ENCODE results near the gene TTC39B. TPM values are rescaled to one million over a fixed set of nuclear protein-coding genes. Genes with fewer than 3 reads are reported as not detected.

TTC39B gene
- total RNA-seq, 1 donor from 2014 or later: 49.2 TPM

DNA sequence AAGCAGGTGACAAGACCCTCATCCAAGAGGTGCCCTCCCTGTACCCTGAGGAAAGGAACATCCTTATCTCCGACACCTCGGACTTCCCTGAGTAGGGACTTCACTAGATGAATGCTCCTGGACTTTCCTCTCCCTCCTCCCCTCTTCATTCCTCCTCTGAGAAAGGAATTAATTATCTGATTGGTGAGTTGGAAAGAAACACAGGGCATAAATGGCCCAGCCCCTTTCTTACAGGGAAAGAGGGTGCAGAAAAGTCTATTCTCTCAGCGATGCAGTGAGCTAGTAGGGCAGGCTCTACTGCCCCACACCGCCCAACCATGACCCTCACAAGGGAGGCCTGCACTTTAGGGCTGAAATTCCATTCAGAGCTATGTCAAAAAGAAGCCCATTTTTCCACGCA lies 87.5 kb downstream of the TTC39B start:
- ATAC-seq (no peak), DNase-seq (no peak)
- intact Hi-C loops (cut with DNase I): loop anchor here (10.0 kb wide), 1 partner anchor 205 kb away; the partner anchor contains the start of gene SNAPC3
- H3K27ac ChIP-seq: no peak overlapping the region
- H3K4me1 ChIP-seq: peaks cover 4% of the 10 kb centered on the region
- peaks cover 4% of the 10 kb centered on the region for H3K36me3 ChIP-seq
- no peaks in the 10 kb centered on the region for H3K9me3 ChIP-seq
- TF ChIP-seq, protein P1, sequence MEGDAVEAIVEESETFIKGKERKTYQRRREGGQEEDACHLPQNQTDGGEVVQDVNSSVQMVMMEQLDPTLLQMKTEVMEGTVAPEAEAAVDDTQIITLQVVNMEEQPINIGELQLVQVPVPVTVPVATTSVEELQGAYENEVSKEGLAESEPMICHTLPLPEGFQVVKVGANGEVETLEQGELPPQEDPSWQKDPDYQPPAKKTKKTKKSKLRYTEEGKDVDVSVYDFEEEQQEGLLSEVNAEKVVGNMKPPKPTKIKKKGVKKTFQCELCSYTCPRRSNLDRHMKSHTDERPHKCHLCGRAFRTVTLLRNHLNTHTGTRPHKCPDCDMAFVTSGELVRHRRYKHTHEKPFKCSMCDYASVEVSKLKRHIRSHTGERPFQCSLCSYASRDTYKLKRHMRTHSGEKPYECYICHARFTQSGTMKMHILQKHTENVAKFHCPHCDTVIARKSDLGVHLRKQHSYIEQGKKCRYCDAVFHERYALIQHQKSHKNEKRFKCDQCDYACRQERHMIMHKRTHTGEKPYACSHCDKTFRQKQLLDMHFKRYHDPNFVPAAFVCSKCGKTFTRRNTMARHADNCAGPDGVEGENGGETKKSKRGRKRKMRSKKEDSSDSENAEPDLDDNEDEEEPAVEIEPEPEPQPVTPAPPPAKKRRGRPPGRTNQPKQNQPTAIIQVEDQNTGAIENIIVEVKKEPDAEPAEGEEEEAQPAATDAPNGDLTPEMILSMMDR (IDR thresholded peaks at IDR 0.05): no peak
- H3K4me3 ChIP-seq: no peak overlapping the region
- no peaks in the 10 kb centered on the region for H3K27me3 ChIP-seq (ENCODE audit: low read depth)

DNA sequence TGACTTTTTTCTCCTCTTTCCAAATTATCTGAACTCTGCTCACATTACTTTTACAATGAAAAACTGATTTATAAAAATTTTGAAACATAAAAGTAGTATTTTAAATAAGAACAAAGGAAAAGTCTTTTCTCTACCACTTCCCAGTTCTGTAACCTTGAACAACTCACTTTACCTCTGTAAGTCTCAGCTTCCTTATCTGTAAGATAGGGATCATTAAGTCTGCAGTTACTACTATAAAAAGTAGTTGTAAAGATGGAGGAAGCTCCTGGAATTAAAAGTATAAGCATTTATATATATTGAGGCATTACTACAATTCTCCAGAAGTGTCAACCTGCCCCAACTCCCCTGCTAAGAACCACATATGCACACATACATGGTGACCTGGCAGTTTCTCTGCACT lies 88.0 kb downstream of the TTC39B start:
- DNase-seq (no peak), ATAC-seq (no peak)

DNA sequence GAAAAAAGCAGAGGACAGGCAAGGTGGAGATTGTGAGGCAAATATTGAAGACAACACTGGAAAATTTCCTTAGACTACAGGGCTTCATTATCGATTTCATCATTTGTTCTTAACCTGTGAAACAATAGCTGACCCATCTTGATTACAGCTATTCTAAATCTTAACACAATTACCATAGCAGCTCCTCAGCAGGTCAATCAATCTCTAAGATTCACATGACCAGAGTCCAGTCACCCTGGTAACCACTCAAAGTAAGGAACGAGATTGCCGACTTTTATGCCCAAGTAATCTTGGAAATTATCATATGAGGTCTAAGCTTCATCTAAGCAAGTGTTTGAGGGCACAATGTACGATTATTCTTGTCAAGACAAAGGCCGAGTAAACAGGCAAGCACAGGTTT lies 93.8 kb downstream of the TTC39B start:
- Histone ChIP-seq H3K4me3 (no peak overlapping the region), H3K4me1 (peaks cover 14% of the 10 kb centered on the region), H3K9me3 (no peaks in the 10 kb centered on the region), H3K27ac (no peak overlapping the region), H3K36me3 (no peaks in the 10 kb centered on the region), H3K27me3 (ENCODE audit: low read depth) (no peaks in the 10 kb centered on the region)
- TF ChIP-seq, protein P1 (IDR thresholded peaks at IDR 0.05): no peak
- DNase-seq (no peak), ATAC-seq (peak in 1 of 2 donors; percentile 29)
- intact Hi-C loops (cut with DNase I): loop anchor here (10.0 kb wide), 1 partner anchor 212 kb away; the partner anchor contains the start of gene SNAPC3

More for the DNA sequence above, 88.0 kb downstream of the TTC39B start:
- H3K27ac ChIP-seq: no peak overlapping the region
- TF ChIP-seq, protein P1 (IDR thresholded peaks at IDR 0.05): no peak
- H3K4me3 ChIP-seq: no peak overlapping the region
- no peaks in the 10 kb centered on the region for H3K9me3 ChIP-seq
- H3K36me3 ChIP-seq: peaks cover 4% of the 10 kb centered on the region
- no peaks in the 10 kb centered on the region for H3K27me3 ChIP-seq (ENCODE audit: low read depth)
- intact Hi-C loops (cut with DNase I): loop anchor here (10.0 kb wide), 1 partner anchor 206 kb away; the partner anchor contains the start of gene SNAPC3
- H3K4me1 ChIP-seq: peaks cover 4% of the 10 kb centered on the region

DNA sequence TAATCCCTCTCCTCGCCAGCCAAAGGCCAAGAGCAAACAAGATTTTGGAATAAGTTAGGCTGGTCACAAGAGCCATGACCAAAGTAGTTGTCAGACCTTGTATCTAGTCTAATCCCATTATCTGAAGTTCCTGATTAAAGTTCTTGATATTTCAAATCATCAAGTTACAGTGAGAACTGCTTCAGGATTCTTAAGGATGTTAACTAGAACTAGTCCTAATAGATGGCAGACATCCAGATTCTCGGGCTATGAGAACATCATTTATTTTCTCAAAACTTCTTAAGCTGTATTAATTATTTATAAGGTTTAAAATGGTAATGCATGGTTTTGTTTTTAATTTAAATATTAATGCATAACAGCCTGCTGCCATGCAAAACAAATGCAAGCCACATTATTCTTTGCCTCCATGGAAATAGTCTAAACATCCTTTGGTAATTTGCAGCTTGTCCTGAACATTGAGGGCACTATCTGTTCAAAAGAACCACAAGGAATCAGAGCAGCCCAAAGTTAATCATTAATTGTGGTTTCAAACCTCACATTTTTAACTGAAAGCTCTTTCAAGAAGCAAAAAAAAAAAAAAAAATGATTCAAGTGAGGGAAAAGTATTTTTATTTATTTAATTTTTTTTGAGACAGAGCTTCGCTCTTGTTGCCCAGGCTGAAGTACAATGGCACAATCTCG lies 95.1 kb downstream of the TTC39B start:
- DNase-seq (no peak), ATAC-seq (peak in 1 of 2 donors; percentile 33)
- TF ChIP-seq, protein P1 (IDR thresholded peaks at IDR 0.05): no peak
- Histone ChIP-seq H3K27me3 (ENCODE audit: low read depth) (no peaks in the 10 kb centered on the region), H3K27ac (peak overlapping the region; percentile 69), H3K9me3 (no peaks in the 10 kb centered on the region), H3K4me3 (no peak overlapping the region), H3K36me3 (no peaks in the 10 kb centered on the region), H3K4me1 (peaks cover 14% of the 10 kb centered on the region)
- intact Hi-C loops (cut with DNase I): loop anchor here (10.0 kb wide), 1 partner anchor 213 kb away; the partner anchor contains the start of gene SNAPC3

DNA sequence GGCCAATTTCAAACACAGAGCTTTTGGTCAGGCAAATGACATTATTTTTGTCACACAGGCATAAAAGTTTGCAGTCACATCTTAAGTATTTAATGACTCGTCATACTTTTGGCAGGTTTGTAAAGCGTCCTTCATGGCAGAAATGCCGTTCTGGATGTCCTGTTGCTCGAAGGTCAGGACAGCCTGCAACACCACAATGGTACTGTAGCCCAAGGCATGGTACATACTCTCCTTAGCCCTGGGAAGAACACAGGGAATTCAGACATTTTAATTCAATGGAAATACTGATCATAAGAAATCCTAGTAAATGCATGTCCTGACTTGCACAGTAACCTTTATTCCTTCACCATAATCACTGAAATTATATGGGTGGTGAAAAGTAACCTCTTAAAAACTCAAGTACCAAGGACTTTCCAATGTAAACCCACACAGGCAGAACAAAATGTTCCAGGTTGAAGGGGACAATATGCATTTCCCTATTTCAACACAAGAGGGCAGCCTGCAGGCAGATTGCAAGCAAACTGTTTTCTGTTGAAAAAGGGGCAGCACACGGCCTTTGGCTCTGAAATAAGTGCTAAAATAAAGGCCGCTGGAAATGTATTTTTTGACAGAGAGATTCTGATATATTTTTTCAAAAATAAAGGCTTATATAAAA lies 95.7 kb downstream of the TTC39B start:
- Histone ChIP-seq H3K9me3 (no peaks in the 10 kb centered on the region), H3K4me3 (no peak overlapping the region), H3K36me3 (no peaks in the 10 kb centered on the region), H3K27me3 (ENCODE audit: low read depth) (no peaks in the 10 kb centered on the region), H3K4me1 (peaks cover 14% of the 10 kb centered on the region), H3K27ac (peak overlapping the region; percentile 69)
- peak; percentile 87 to 89 for ATAC-seq
- intact Hi-C loops (cut with DNase I): loop anchor here (10.0 kb wide), 1 partner anchor 214 kb away; the partner anchor contains the start of gene SNAPC3
- TF ChIP-seq, protein P1 (IDR thresholded peaks at IDR 0.05): peak; percentile 92
- no peak for DNase-seq
